HCT116 (cell line): ENCODE data around the gene DIPK1B.

Source experiments
- CTCF ChIP-seq, 3 experiments: fragments of 200-600 bp in 1 of 3; sonication (generic) in 1 of 3; IDR thresholded peaks in 2 of 3; conservative IDR thresholded peaks in 1 of 3; 2 replicates each; pipeline ENCODE4 v1.5.1; 2012 to 2017; ENCODE audit warnings: low read depth in 2 of 3, low read length in 2 of 3, antibody characterized with exemption in 1 of 3, borderline replicate concordance in 1 of 3, control low read depth in 1 of 3, mild to moderate bottlenecking in 1 of 3, mixed read lengths in 1 of 3, mixed run types in 1 of 3, moderate library complexity in 1 of 3; ENCODE audit not compliant: insufficient read depth in 1 of 3
- EZH2 ChIP-seq: fragments of 200-600 bp; sonication (generic); IDR thresholded peaks from 2 replicates; pipeline ENCODE4 v1.6.1; 2017; ENCODE audit warnings: antibody characterized with exemption, mixed run types
- ZBTB33 ChIP-seq: IDR thresholded peaks from 2 replicates; pipeline ENCODE4 v1.6.1; 2011; ENCODE audit warnings: mild to moderate bottlenecking, low read length, moderate library complexity; ENCODE audit not compliant: insufficient replicate concordance; ENCODE audit errors: extremely low read depth
- ZNF274 ChIP-seq: fragments of 200-500 bp; sonication (Bioruptor generic); IDR thresholded peaks from 2 replicates; pipeline ENCODE4 v1.6.1; 2014; ENCODE audit warnings: mild to moderate bottlenecking, low read depth, low read length, inconsistent platforms

GRCh38 chr9:136722969-136723356, 10.6 kb downstream of the DIPK1B start:
- no peak for TF ChIP-seq CTCF (IDR thresholded peaks at IDR 0.05 in 2 of 3, conservative IDR thresholded peaks at IDR 0.05 in 1 of 3; ENCODE audit: borderline replicate concordance in 1 of 3, insufficient read depth in 1 of 3, low read depth in 2 of 3, low read length in 2 of 3)
- no peak for TF ChIP-seq EZH2
- TF ChIP-seq ZNF274, result no peak
- TF ChIP-seq ZBTB33, result no peak
